IMR-90 (cell line): ENCODE data around the gene ZBED4. TPM values are rescaled to one million over a fixed set of nuclear protein-coding genes. Genes with fewer than 3 reads are reported as not detected.

Source experiments
- ATAC-seq: fragments of 200-7000 bp; cut with Tn5 transposase; 2 replicates; pipeline ENCODE4 v1.9.1; 2020; ENCODE audit warnings: low read depth, mild to moderate bottlenecking, moderate library complexity
- BruUV-seq: library from RNA; stranded (reverse); fragments of 400-500 nt; replicated peaks from 2 replicates; lab custom pipeline; 2021; lab: Mats Ljungman, UMichigan
- CTCF ChIA-PET: fragments of 300-600 bp; formaldehyde crosslinking; extraction: SDS; loops from one replicate; lab custom pipeline; 2021; ENCODE audit warnings: antibody characterized with exemption; lab: Yijun Ruan, JAX
- POLR2A ChIA-PET: fragments of 300-600 bp; sonication (Branson Sonifier 250); formaldehyde crosslinking; loops from one replicate; lab custom pipeline; 2022; ENCODE audit warnings: antibody characterized with exemption; ENCODE audit not compliant: unreplicated experiment; lab: Charles Lee
- DNase-seq: peaks from one replicate; pipeline ENCODE4 v3.0.0; 2013
- H2AFZ ChIP-seq: replicated peaks from 2 replicates; pipeline ENCODE3; 2013; ENCODE audit warnings: low read length, mild to moderate bottlenecking; ENCODE audit not compliant: poor library complexity
- H2AK5ac ChIP-seq: 2 replicates; pipeline ENCODE4 v1.6.1; 2013; ENCODE audit warnings: low read depth, low read length, inconsistent platforms
- H2AK9ac ChIP-seq: replicated peaks from 2 replicates; pipeline ENCODE3; 2013; ENCODE audit warnings: mild to moderate bottlenecking, low read depth, low read length, moderate library complexity; ENCODE audit not compliant: poor library complexity
- H2BK120ac ChIP-seq: 2 replicates; pipeline ENCODE4 v1.6.1; 2013; ENCODE audit warnings: low read depth, low read length, inconsistent platforms
- H2BK15ac ChIP-seq: 3 replicates; pipeline ENCODE4 v1.6.1; 2013; ENCODE audit warnings: low read depth, low read length, inconsistent platforms
- H2BK20ac ChIP-seq: 2 replicates; pipeline ENCODE4 v1.6.1; 2013; ENCODE audit warnings: low read depth, mild to moderate bottlenecking, inconsistent platforms, low read length, moderate library complexity
- H2BK5ac ChIP-seq: 2 replicates; pipeline ENCODE4 v1.6.1; 2013; ENCODE audit warnings: mild to moderate bottlenecking, low read depth, low read length, inconsistent platforms; ENCODE audit not compliant: poor library complexity, severe bottlenecking
- H3K14ac ChIP-seq: replicated peaks from 2 replicates; pipeline ENCODE4 v1.6.1; 2013; ENCODE audit warnings: low read depth, low read length, inconsistent platforms
- H3K18ac ChIP-seq: 2 replicates; pipeline ENCODE4 v1.6.1; 2013; ENCODE audit warnings: low read depth, low read length, control low read depth
- H3K23ac ChIP-seq: 2 replicates; pipeline ENCODE4 v1.6.1; 2013; ENCODE audit warnings: low read depth, low read length, inconsistent platforms
- H3K27ac ChIP-seq: 2 replicates; pipeline ENCODE4 v1.5.1; 2013; ENCODE audit warnings: mild to moderate bottlenecking, control low read depth, low read length; ENCODE audit not compliant: insufficient read depth
- H3K27me3 ChIP-seq: 2 replicates; pipeline ENCODE4 v1.6.1; 2013; ENCODE audit warnings: low read length; ENCODE audit not compliant: control insufficient read depth, insufficient read depth
- H3K36me3 ChIP-seq: 2 replicates; pipeline ENCODE4 v1.6.1; 2013; ENCODE audit warnings: low read length, mixed read lengths; ENCODE audit not compliant: control insufficient read depth, insufficient read depth
- H3K4ac ChIP-seq: 2 replicates; pipeline ENCODE4 v1.6.1; 2013; ENCODE audit warnings: low read depth, low read length, inconsistent platforms
- H3K4me1 ChIP-seq: 2 replicates; pipeline ENCODE4 v1.6.1; 2013; ENCODE audit warnings: low read length, mixed read lengths; ENCODE audit not compliant: control insufficient read depth, insufficient read depth
- H3K4me2 ChIP-seq: 2 replicates; pipeline ENCODE4 v1.6.1; 2013; ENCODE audit warnings: low read depth, mild to moderate bottlenecking, control low read depth, low read length, moderate library complexity
- H3K4me3 ChIP-seq: 2 replicates; pipeline ENCODE4 v1.5.1; 2013; ENCODE audit warnings: low read depth, mild to moderate bottlenecking, control low read depth, low read length, moderate library complexity; ENCODE audit not compliant: insufficient read depth
- H3K56ac ChIP-seq: 2 replicates; pipeline ENCODE4 v1.6.1; 2013; ENCODE audit warnings: low read length, inconsistent platforms; ENCODE audit not compliant: insufficient read depth; ENCODE audit errors: extremely low read depth
- H3K79me1 ChIP-seq, 2 experiments: 2 replicates each; pipeline ENCODE4 v1.6.1; 2013; ENCODE audit warnings: low read length in 2 of 2, inconsistent platforms in 1 of 2, low read depth in 1 of 2
- H3K9ac ChIP-seq: 2 replicates; pipeline ENCODE4 v1.6.1; 2013; ENCODE audit warnings: low read depth, low read length, control low read depth
- H3K9me1 ChIP-seq: 2 replicates; pipeline ENCODE4 v1.6.1; 2013; ENCODE audit warnings: low read length, inconsistent platforms; ENCODE audit not compliant: insufficient read depth
- H3K9me3 ChIP-seq: 2 replicates; pipeline ENCODE4 v1.6.1; 2013; ENCODE audit warnings: low read length; ENCODE audit not compliant: control insufficient read depth, insufficient read depth
- H4K20me1 ChIP-seq: 2 replicates; pipeline ENCODE4 v1.6.1; 2013; ENCODE audit warnings: low read length, inconsistent platforms; ENCODE audit not compliant: insufficient read depth
- H4K5ac ChIP-seq: 2 replicates; pipeline ENCODE4 v1.6.1; 2013; ENCODE audit warnings: mild to moderate bottlenecking, low read depth, low read length, control low read depth
- H4K8ac ChIP-seq, 2 experiments: 2 replicates each; pipeline ENCODE4 v1.6.1; 2013; ENCODE audit warnings: low read depth in 2 of 2, low read length in 2 of 2, control low read depth in 1 of 2, inconsistent platforms in 1 of 2
- H4K91ac ChIP-seq: 2 replicates; pipeline ENCODE4 v1.6.1; 2013; ENCODE audit warnings: low read depth, low read length, inconsistent platforms; ENCODE audit not compliant: insufficient read depth
- BHLHE40 ChIP-seq: fragments of 150-350 bp; IDR thresholded peaks from 2 replicates; pipeline ENCODE4 v1.6.1; 2016; ENCODE audit warnings: mild to moderate bottlenecking, low read depth, low read length
- CTCF ChIP-seq: conservative IDR thresholded peaks from 2 replicates; pipeline ENCODE4 v1.5.1; 2012; ENCODE audit warnings: mild to moderate bottlenecking, low read depth, low read length, improper control_type of control experiment
- ELK1 ChIP-seq: fragments of 150-350 bp; IDR thresholded peaks from 2 replicates; pipeline ENCODE4 v1.6.1; 2016; ENCODE audit warnings: low read depth, mild to moderate bottlenecking, low read length, moderate library complexity, borderline replicate concordance
- FOS ChIP-seq: fragments of 150-350 bp; IDR thresholded peaks from 2 replicates; pipeline ENCODE4 v1.6.1; 2016; ENCODE audit warnings: low read depth, low read length
- MAZ ChIP-seq: IDR thresholded peaks from 2 replicates; pipeline ENCODE4 v1.6.1; 2012; ENCODE audit warnings: low read depth, mild to moderate bottlenecking, low read length, improper control_type of control experiment, moderate library complexity, borderline replicate concordance
- MXI1 ChIP-seq: IDR thresholded peaks from 2 replicates; pipeline ENCODE4 v1.6.1; 2012; ENCODE audit warnings: low read depth, mild to moderate bottlenecking, low read length, moderate library complexity, borderline replicate concordance
- POLR2A ChIP-seq: IDR thresholded peaks from 2 replicates; pipeline ENCODE4 v1.6.1; 2012; ENCODE audit warnings: mild to moderate bottlenecking, low read depth, low read length
- SMC3 ChIP-seq: fragments of 150-350 bp; IDR thresholded peaks from 2 replicates; pipeline ENCODE4 v1.6.1; 2016; ENCODE audit warnings: low read depth, mild to moderate bottlenecking, antibody characterized with exemption, low read length, moderate library complexity
- USF2 ChIP-seq: fragments of 150-350 bp; IDR thresholded peaks from 2 replicates; pipeline ENCODE4 v1.6.1; 2017; ENCODE audit warnings: mild to moderate bottlenecking, antibody characterized with exemption, low read length, low read depth
- WGBS, 2 experiments: methylation state at CpG; one replicate each; pipeline versions ENCODE4 v1.1.5 to v1.1.7; 2013; ENCODE audit warnings: missing lambda C conversion rate in 2 of 2; ENCODE audit not compliant: insufficient read length in 1 of 2; ENCODE audit errors: extremely low coverage in 2 of 2; 5-methylcytosine and 5-hydroxymethylcytosine counted together
- dilution Hi-C: fragments of 300-500 bp; cut with HindIII; formaldehyde crosslinking; loops from one replicate; pipeline ENCODE4 v1.14.3; 2018; ENCODE audit warnings: low sequenced_read_pairs; ENCODE audit not compliant: unreplicated experiment
- in situ Hi-C: fragments of 300-500 bp; cut with MboI; formaldehyde crosslinking; loops from 3 replicates; pipeline ENCODE4 v1.14.3; 2019; ENCODE audit warnings: low sequenced_read_pairs, inconsistent platforms, mixed read lengths
- intact Hi-C: fragments of 100-400 bp; cut with micrococcal nuclease; formaldehyde crosslinking; loops from 2 replicates; pipeline ENCODE4 v1.10.0; 2022
- polyA plus RNA-seq, 3 experiments: library from polyadenylated mRNA; depleted of rRNA; stranded (reverse); fragments of >200 nt; gene quantifications; 2 replicates each; pipeline ENCODE4 v1.2.3, GENCODE V29; 2012; ENCODE audit warnings: low replicate concordance in 1 of 3
- total RNA-seq: library from RNA; depleted of rRNA; stranded (reverse); fragments of >200 nt; gene quantifications from 2 replicates; pipeline ENCODE4 v1.2.3, GENCODE V29; 2012

ZBED4 gene
- total and polyA plus RNA-seq, 2 of the 4 experiments (the other 2 are of a cell fraction), result 9.3 to 10.5 TPM

DNA sequence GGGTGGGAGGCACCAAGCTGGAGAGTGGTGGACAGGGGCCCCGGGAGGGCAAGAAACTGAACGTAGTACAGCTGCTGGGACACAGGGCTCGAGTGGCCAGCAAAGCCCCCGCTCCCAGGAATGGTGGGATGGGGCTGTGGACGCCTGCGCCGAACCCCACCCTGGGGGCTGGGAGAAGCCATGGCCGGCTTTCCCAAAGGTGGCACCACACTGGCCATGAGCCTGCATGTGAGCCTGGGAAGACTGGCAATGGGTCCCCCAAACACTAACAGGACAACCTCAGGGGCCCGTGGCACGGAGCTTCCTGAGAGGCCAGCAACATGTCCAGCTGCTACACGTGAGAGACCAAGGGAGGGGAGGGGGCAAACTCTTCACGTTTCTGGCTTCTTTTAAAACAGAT is 60.6 kb downstream of the ZBED4 start:
- intact Hi-C loops, result no loop called here

More for the DNA sequence above, 60.6 kb downstream of the ZBED4 start:
- peaks cover 18 to 25% of the 10 kb centered on the region in 2 experiments for H3K79me1 ChIP-seq
- dilution Hi-C loops (no loop called here), in situ Hi-C loops (loop anchor here (10.0 to 25.0 kb wide), 2 partner anchors 49 to 102 kb away; no protein-coding TSS in a partner anchor)
- H2BK120ac ChIP-seq, result no peak overlapping the region
- no peak overlapping the region for H3K18ac ChIP-seq
- H2AK5ac ChIP-seq, result no peak overlapping the region
- H3K36me3 ChIP-seq, result peaks cover 18% of the 10 kb centered on the region
- no peak overlapping the region for H4K91ac ChIP-seq
- H3K9me1 ChIP-seq, result no peaks in the 10 kb centered on the region
- H3K4ac ChIP-seq, result no peak overlapping the region
- no peaks in the 10 kb centered on the region for H3K27me3 ChIP-seq
- no peak overlapping the region for H4K5ac ChIP-seq
- no peaks in the 10 kb centered on the region; the same call in 1 of the 2 replicates for H4K20me1 ChIP-seq
- DNase-seq, result no peak
- BruUV-seq, result no TSS peak
- POLR2A ChIA-PET, result no interaction called here
- TF ChIP-seq USF2 (no peak), SMC3 (no peak), POLR2A (no peak), BHLHE40 (no peak), FOS (no peak), MAZ (no peak), MXI1 (no peak), CTCF (no peak), ELK1 (no peak)
- CTCF ChIA-PET, result interaction anchor here (1.7 kb wide), 1 partner anchor 146 kb away, joined by 3 read pairs; no protein-coding TSS in a partner anchor
- H2AK9ac ChIP-seq, result no peak overlapping the region
- no peak overlapping the region for H4K8ac ChIP-seq
- H2BK20ac ChIP-seq, result no peak overlapping the region
- no peak overlapping the region for H3K14ac ChIP-seq
- no peak overlapping the region for H3K9ac ChIP-seq
- no peaks in the 10 kb centered on the region for H3K9me3 ChIP-seq
- H3K56ac ChIP-seq, result no peak overlapping the region
- no peak overlapping the region for H3K27ac ChIP-seq
- H3K4me3 ChIP-seq, result no peak overlapping the region
- no peak overlapping the region for H2BK15ac ChIP-seq
- no CpG with 5 or more reads among the region's 12 CpGs for WGBS, 2 experiments
- H3K4me1 ChIP-seq, result peaks cover 5% of the 10 kb centered on the region
- no peak for ATAC-seq
- H2AFZ ChIP-seq, result no peak overlapping the region
- H3K4me2 ChIP-seq, result no peak overlapping the region
- H3K23ac ChIP-seq, result no peak overlapping the region
- no peak overlapping the region for H2BK5ac ChIP-seq
